Effector memory CD8-positive, alpha-beta T cell (primary cell): ENCODE measurements around the gene GRIK3.

Source experiments
- ATAC-seq: fragments of 150-1000 bp; cut with Tn5 transposase; replicated peaks from 2 replicates; pipeline ENCODE4 v1.10.0; 2021; ENCODE audit warnings: mild to moderate bottlenecking, moderate library complexity
- DNase-seq, 3 experiments: peaks; one replicate each; pipeline ENCODE4 v3.0.0; 2021
- H3K27ac Mint-ChIP-seq, 2 donors: one replicate each; pipeline ENCODE4 v1.8.0; 2022; ENCODE audit warnings: mild to moderate bottlenecking in 2 of 2, mixed read lengths in 2 of 2, moderate library complexity in 2 of 2
- H3K27me3 Mint-ChIP-seq, 2 donors: one replicate each; pipeline ENCODE4 v1.8.0; 2022; ENCODE audit warnings: mixed read lengths in 2 of 2
- H3K36me3 Mint-ChIP-seq: one replicate; pipeline ENCODE4 v1.8.0; 2022; ENCODE audit warnings: mild to moderate bottlenecking, moderate library complexity, mixed read lengths; ENCODE audit not compliant: insufficient read depth
- H3K4me1 Mint-ChIP-seq, 2 donors: one replicate each; pipeline ENCODE4 v1.8.0; 2022; ENCODE audit warnings: low read depth in 2 of 2, mixed read lengths in 2 of 2
- H3K4me3 Mint-ChIP-seq, 2 donors: one replicate each; pipeline ENCODE4 v1.8.0; 2022; ENCODE audit warnings: mild to moderate bottlenecking in 2 of 2, mixed read lengths in 2 of 2, moderate library complexity in 2 of 2
- H3K9me3 Mint-ChIP-seq, 2 donors: one replicate each; pipeline ENCODE4 v1.8.0; 2022; ENCODE audit warnings: mixed read lengths in 2 of 2

Gene GRIK3

GRCh38 chr1:37064039-37064438, 29.7 kb upstream of the GRIK3 start:
- Mint-ChIP-seq H3K4me1 (no peaks in the 10 kb centered on the region), H3K27me3 (peaks cover 53 to 66% of the 10 kb centered on the region in 2 donors), H3K9me3 (no peaks in the 10 kb centered on the region), H3K4me3 (no peak overlapping the region), H3K36me3 (no peaks in the 10 kb centered on the region), H3K27ac (no peak overlapping the region)
- no peak for ATAC-seq
- no peak for DNase-seq

GRCh38 chr1:37059346-37059745, 25.0 kb upstream of the GRIK3 start:
- no peak for ATAC-seq
- H3K4me1 Mint-ChIP-seq = no peaks in the 10 kb centered on the region
- no peak for DNase-seq
- H3K4me3 Mint-ChIP-seq = no peak overlapping the region
- H3K27me3 Mint-ChIP-seq = peaks cover 16 to 25% of the 10 kb centered on the region in 2 donors
- no peaks in the 10 kb centered on the region for H3K9me3 Mint-ChIP-seq
- H3K36me3 Mint-ChIP-seq = no peaks in the 10 kb centered on the region
- no peak overlapping the region for H3K27ac Mint-ChIP-seq

GRCh38 chr1:37058424-37058988, 24.2 kb upstream of the GRIK3 start:
- ATAC-seq (no peak), DNase-seq (no peak)
- Mint-ChIP-seq H3K27me3 (peaks cover 10 to 16% of the 10 kb centered on the region in 2 donors), H3K27ac (no peak overlapping the region), H3K9me3 (no peaks in the 10 kb centered on the region), H3K4me3 (no peak overlapping the region), H3K4me1 (no peaks in the 10 kb centered on the region), H3K36me3 (no peaks in the 10 kb centered on the region)

GRCh38 chr1:37056325-37056724, 22.0 kb upstream of the GRIK3 start:
- Mint-ChIP-seq H3K27me3 (peaks cover 16 to 29% of the 10 kb centered on the region in 2 donors), H3K4me3 (no peak overlapping the region), H3K4me1 (no peaks in the 10 kb centered on the region), H3K27ac (no peak overlapping the region), H3K9me3 (no peaks in the 10 kb centered on the region), H3K36me3 (no peaks in the 10 kb centered on the region)
- DNase-seq (no peak), ATAC-seq (no peak)

GRCh38 chr1:37055631-37056030, 21.3 kb upstream of the GRIK3 start:
- ATAC-seq (no peak), DNase-seq (no peak)
- no peaks in the 10 kb centered on the region for H3K4me1 Mint-ChIP-seq
- no peaks in the 10 kb centered on the region for H3K36me3 Mint-ChIP-seq
- H3K27ac Mint-ChIP-seq = no peak overlapping the region
- H3K27me3 Mint-ChIP-seq = peaks cover 10 to 29% of the 10 kb centered on the region in 2 donors
- no peaks in the 10 kb centered on the region for H3K9me3 Mint-ChIP-seq
- no peak overlapping the region for H3K4me3 Mint-ChIP-seq

GRCh38 chr1:37053173-37053572, 18.9 kb upstream of the GRIK3 start:
- no peak for DNase-seq
- no peak for ATAC-seq
- Mint-ChIP-seq H3K9me3 (no peaks in the 10 kb centered on the region), H3K4me1 (no peaks in the 10 kb centered on the region), H3K4me3 (no peak overlapping the region), H3K27ac (no peak overlapping the region), H3K27me3 (peaks cover 8 to 31% of the 10 kb centered on the region in 2 donors), H3K36me3 (no peaks in the 10 kb centered on the region)

GRCh38 chr1:37052120-37052519, 17.8 kb upstream of the GRIK3 start:
- Mint-ChIP-seq H3K27me3 (peaks cover 16 to 42% of the 10 kb centered on the region in 2 donors), H3K4me1 (no peaks in the 10 kb centered on the region), H3K4me3 (no peak overlapping the region), H3K9me3 (no peaks in the 10 kb centered on the region), H3K27ac (no peak overlapping the region), H3K36me3 (no peaks in the 10 kb centered on the region)
- ATAC-seq (no peak), DNase-seq (no peak)

- DNase-seq = no peak
- Mint-ChIP-seq H3K4me1 (no peaks in the 10 kb centered on the region), H3K27ac (no peak overlapping the region), H3K9me3 (no peaks in the 10 kb centered on the region), H3K27me3 (peaks cover 16 to 50% of the 10 kb centered on the region in 2 donors), H3K36me3 (no peaks in the 10 kb centered on the region), H3K4me3 (no peak overlapping the region)
- no peak for ATAC-seq
These were observed 17.0 kb upstream of the GRIK3 start for GRCh38 chr1:37051346-37051745.

GRCh38 chr1:37047542-37047941, 13.2 kb upstream of the GRIK3 start:
- Mint-ChIP-seq H3K36me3 (no peaks in the 10 kb centered on the region), H3K27ac (no peak overlapping the region), H3K4me3 (no peak overlapping the region), H3K9me3 (no peaks in the 10 kb centered on the region), H3K4me1 (no peaks in the 10 kb centered on the region), H3K27me3 (peaks cover 36 to 76% of the 10 kb centered on the region in 2 donors)
- DNase-seq = no peak
- ATAC-seq = no peak

GRCh38 chr1:37043101-37043500, 8.8 kb upstream of the GRIK3 start:
- no peak for ATAC-seq
- Mint-ChIP-seq H3K4me1 (no peaks in the 10 kb centered on the region), H3K27ac (no peak overlapping the region), H3K4me3 (no peak overlapping the region), H3K9me3 (no peaks in the 10 kb centered on the region), H3K27me3 (peaks cover 69 to 92% of the 10 kb centered on the region in 2 donors), H3K36me3 (no peaks in the 10 kb centered on the region)
- no peak for DNase-seq

GRCh38 chr1:37042506-37042905, 8.2 kb upstream of the GRIK3 start:
- H3K4me1 Mint-ChIP-seq = no peaks in the 10 kb centered on the region
- H3K4me3 Mint-ChIP-seq = no peak overlapping the region
- DNase-seq = no peak
- no peaks in the 10 kb centered on the region for H3K36me3 Mint-ChIP-seq
- H3K27me3 Mint-ChIP-seq = peaks cover 65 to 92% of the 10 kb centered on the region in 2 donors
- no peak for ATAC-seq
- H3K27ac Mint-ChIP-seq = no peak overlapping the region
- H3K9me3 Mint-ChIP-seq = no peaks in the 10 kb centered on the region

- ATAC-seq (no peak), DNase-seq (no peak)
- H3K9me3 Mint-ChIP-seq = no peaks in the 10 kb centered on the region
- H3K27ac Mint-ChIP-seq = no peak overlapping the region
- H3K27me3 Mint-ChIP-seq = peaks cover 72 to 90% of the 10 kb centered on the region in 2 donors
- no peak overlapping the region for H3K4me3 Mint-ChIP-seq
- no peaks in the 10 kb centered on the region for H3K36me3 Mint-ChIP-seq
- H3K4me1 Mint-ChIP-seq = no peaks in the 10 kb centered on the region
These were observed 7.2 kb upstream of the GRIK3 start for GRCh38 chr1:37041483-37041882.

- peaks cover 3 to 5% of the 10 kb centered on the region in 2 donors for H3K4me1 Mint-ChIP-seq
- DNase-seq (no peak), ATAC-seq (no peak)
- peaks cover 76 to 90% of the 10 kb centered on the region in 2 donors for H3K27me3 Mint-ChIP-seq
- H3K36me3 Mint-ChIP-seq = no peaks in the 10 kb centered on the region
- H3K27ac Mint-ChIP-seq = no peak overlapping the region
- no peak overlapping the region for H3K4me3 Mint-ChIP-seq
- no peaks in the 10 kb centered on the region for H3K9me3 Mint-ChIP-seq
These were observed 6.5 kb upstream of the GRIK3 start for GRCh38 chr1:37040773-37041172.

- H3K27ac Mint-ChIP-seq = no peak overlapping the region
- ATAC-seq = no peak
- H3K9me3 Mint-ChIP-seq = no peaks in the 10 kb centered on the region
- no peak overlapping the region for H3K4me3 Mint-ChIP-seq
- peaks cover 3 to 10% of the 10 kb centered on the region in 2 donors for H3K4me1 Mint-ChIP-seq
- no peaks in the 10 kb centered on the region for H3K36me3 Mint-ChIP-seq
- DNase-seq = no peak
- peaks cover 78 to 90% of the 10 kb centered on the region in 2 donors for H3K27me3 Mint-ChIP-seq
These were observed 5.9 kb upstream of the GRIK3 start for GRCh38 chr1:37040261-37040660.
